ENCODE data around the gene GFRA1.

DNA sequence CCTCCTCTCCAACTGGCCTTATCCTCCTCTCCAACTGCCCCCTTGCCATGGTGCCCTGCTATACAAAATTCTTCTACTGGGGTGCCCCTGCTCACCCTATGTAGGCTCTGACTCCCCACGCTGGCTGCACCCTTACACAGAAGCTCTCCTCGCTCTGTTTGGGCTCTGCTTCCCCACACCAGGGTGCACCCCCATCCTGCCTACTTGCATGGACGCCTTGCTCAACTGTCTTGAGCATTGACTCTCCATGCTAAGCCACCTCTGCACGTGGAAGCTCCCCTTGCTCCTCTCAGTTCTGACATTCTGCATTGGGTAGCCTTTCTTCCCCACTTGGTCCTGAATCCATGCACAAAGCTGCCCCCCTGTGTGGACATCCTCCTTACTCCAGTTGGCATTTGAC is 231.1 kb downstream of the GFRA1 start:
- TF ChIP-seq, protein P1, sequence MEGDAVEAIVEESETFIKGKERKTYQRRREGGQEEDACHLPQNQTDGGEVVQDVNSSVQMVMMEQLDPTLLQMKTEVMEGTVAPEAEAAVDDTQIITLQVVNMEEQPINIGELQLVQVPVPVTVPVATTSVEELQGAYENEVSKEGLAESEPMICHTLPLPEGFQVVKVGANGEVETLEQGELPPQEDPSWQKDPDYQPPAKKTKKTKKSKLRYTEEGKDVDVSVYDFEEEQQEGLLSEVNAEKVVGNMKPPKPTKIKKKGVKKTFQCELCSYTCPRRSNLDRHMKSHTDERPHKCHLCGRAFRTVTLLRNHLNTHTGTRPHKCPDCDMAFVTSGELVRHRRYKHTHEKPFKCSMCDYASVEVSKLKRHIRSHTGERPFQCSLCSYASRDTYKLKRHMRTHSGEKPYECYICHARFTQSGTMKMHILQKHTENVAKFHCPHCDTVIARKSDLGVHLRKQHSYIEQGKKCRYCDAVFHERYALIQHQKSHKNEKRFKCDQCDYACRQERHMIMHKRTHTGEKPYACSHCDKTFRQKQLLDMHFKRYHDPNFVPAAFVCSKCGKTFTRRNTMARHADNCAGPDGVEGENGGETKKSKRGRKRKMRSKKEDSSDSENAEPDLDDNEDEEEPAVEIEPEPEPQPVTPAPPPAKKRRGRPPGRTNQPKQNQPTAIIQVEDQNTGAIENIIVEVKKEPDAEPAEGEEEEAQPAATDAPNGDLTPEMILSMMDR (IDR thresholded peaks at IDR 0.05; ENCODE audit: poor library complexity): no peak
- TF ChIP-seq EZH2 (IDR thresholded peaks at IDR 0.05; ENCODE audit: borderline replicate concordance) (no peak), EZH2phosphoT487 (IDR thresholded peaks at IDR 0.05; ENCODE audit: low read depth, severe bottlenecking, unreplicated experiment) (no peak)

Data from hepatocyte (in vitro differentiated cells).